ENCODE measurements around the gene CLDN17.

Gene CLDN17

DNA sequence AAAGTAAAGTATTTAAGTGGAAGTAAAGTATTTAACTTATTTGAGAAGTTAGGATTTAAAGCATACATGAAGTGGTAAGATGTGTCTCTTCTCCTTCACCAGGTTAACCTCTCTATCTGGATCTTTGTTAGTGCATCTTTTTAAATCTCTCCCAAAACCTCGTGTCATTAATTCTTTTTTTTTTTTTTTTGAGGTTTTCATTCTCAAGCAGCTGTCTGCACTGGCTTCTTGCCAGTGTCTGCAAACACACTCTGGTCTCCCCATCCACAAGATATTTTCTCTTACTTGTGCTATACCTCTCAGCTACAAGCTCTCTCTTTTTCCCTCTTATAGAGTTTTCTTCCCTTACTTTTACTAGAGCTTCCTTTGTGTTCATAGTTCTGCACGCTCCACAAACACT, 49.0 kb downstream of the CLDN17 start:
- no peak for DNase-seq (ENCODE audit: low spot score)

DNA sequence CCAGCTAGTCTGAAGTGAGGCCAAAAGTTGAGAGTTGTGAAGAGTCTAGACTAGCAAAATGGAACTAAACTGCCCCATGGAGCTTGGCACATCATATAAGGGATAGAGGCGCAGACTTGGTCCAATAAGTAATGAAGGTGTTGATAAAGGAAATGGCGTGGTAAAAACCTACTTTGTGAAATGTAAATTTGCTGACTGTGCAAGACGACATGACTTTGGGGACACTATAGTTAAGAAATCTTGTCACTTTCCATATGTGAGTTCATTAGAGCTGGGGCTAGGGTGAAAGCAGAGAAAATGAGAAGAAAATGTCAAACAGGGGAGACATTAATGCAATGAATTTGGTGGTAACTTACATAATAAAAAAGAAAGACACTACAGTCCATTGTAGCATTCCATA, 50.1 kb downstream of the CLDN17 start:
- no peak for DNase-seq (ENCODE audit: low spot score)

All from HuH-7.5 (cell line).